Measurements from ENCODE around the gene SLX9.
"Not testable (repeated sequence)": the region's sequence is repeated elsewhere in the genome, so short reads cannot be mapped to it uniquely, and the experiment has no call there.

Gene SLX9

GRCh38 chr21:44965251-44966022 is 25.6 kb downstream of the SLX9 start:
- no peak for DNase-seq

GRCh38 chr21:44966135-44967081 is 26.6 kb downstream of the SLX9 start:
- no peak for DNase-seq

DNA sequence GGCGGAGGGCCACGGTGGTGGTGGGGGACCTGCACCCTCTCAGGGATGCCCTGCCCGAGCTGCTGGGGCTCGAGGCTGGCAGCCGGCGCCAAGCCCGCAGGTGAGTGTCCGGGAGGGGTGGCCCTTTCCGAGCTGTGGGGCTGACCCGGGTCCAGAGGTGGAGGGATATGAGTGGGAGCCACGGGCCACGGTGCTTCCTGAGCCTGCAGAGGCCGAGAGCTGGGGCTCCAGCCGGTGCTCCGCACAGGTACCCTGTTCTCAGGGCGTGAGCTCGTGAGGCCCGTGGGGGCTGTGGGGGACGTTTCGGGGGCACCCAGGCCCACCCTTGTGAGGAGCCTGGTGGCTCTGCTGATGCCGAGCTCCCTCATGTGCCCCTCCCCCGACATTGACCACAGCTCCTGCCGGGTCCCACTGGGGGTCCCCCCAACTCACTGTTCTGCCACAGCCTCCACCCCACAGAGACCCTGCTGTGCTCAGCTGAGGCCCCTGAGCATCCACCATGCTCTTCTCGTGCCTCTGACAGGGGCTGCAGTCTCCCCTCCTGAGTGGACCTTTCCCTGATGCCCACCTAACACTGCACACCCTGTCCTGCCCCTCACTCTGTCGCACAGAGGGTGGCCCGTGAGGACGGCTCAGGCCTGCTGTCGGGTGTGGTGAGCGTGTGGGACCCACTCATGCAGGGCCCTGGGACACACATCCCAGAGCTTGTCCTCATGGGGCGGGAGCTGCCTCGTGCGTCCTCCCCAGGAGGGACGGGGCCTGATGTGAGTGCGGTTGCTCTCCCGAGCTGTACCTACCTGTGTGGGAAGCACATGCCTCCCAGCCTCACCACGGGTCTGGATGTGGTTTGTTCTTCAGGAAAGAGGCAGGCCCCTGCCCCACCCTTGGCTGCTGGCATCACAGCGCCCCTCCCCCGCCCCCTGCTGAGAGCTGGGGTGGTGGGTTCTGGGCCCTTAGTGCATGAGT is 27.5 kb downstream of the SLX9 start:
- no peak for DNase-seq

- no peak for DNase-seq
Observed at GRCh38 chr21:44969066-44969670, 29.3 kb downstream of the SLX9 start.

DNA sequence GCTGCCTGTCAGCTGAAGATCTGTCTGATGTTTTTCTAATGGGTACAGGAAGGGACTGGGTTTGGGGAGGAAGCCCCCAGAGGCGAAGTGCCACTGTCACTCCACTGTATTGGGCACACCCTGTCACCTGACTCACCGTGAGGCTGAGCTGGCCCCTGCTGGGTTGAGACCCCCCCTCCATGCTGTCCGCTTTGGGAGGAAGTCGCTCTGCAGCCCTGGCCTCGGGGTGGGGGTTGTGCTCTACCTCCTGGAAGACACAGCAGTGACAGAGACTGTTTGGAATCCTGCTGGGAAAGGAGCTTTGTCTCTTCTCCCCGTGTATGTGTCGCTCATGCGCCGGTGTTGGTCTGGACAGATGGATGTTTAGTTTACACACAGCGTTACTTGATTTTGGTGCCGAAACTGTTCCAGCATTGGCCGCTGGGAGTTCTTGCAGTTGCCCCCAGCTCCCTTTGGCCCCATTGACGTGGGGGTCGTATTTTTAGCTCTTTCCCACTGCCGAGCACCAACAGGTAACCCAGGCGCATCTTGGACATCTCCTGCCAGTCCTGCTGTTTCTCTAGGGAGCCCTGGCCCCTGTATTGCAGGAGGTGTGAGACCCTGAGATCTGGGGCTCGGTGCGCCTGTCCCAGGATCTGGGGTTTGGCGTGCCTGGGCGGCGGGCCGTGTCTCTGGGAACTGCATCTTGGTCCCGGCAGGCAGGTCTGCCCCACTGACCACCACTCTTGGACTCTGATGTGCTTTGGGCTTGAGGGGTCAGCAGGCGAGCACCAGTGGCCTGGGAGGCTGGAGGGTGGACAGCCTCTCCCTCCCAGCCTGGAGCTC is 30.3 kb downstream of the SLX9 start:
- no peak for DNase-seq

DNA sequence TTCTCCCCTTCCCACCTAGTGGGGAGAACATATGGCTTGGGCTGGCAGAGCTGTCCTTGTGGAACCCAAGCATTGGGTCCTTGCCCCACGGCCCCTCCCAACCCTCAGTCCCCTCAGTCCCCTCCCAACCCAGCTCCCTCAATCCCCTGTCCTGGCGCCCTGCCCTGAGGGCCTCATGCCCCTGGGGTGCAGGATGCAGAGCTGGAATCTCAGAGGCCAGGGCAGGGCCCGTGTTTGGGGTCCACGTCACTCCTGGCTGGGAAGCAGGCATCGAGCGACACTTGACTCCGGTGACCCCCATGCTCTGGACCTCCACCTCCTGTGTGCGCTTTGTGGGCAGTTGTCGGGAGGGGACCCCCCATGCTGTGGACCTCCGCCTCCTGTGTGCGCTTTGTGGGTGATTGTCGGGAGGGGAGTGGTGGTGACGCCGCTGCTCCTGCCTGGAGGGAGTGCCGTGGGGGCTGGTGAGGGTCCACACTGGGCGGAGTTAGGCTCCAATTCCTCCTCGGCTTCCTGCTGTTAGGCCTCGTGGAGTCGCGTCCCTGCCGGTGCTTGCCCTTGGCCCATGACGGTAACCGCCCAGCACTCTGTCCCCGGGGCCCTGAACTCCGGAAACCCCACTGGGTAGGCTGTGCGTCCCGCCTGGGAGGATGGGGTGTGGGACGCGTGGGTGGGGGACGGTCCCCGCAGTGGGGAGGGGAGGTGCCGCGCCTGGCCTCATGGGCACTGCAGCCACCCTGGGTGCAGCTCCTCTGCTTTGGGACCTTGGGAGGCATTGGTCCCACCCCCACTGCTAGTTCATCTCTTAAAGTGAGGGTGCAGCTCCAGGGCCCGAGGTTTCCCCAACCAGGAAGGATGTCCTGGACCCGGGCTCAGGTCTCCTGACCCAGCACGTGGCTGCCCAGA is 31.2 kb downstream of the SLX9 start:
- no peak for DNase-seq

DNA sequence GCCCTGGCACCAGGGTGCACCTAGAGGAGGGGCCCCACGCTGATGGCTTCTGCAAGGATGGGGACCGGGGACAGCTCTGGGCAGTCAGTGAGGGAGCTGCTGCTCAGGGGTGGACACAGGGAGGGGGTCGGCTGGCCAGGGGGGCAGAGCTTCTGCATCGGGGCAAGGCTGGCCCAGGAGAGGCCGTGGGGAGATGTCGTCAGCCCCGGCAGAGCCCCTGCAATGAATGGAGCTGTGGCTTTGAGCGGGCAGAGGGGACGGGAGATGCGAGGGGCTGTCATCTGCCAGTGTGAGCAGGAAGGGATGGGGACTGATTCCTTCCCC is 31.8 kb downstream of the SLX9 start:
- no peak for DNase-seq

DNA sequence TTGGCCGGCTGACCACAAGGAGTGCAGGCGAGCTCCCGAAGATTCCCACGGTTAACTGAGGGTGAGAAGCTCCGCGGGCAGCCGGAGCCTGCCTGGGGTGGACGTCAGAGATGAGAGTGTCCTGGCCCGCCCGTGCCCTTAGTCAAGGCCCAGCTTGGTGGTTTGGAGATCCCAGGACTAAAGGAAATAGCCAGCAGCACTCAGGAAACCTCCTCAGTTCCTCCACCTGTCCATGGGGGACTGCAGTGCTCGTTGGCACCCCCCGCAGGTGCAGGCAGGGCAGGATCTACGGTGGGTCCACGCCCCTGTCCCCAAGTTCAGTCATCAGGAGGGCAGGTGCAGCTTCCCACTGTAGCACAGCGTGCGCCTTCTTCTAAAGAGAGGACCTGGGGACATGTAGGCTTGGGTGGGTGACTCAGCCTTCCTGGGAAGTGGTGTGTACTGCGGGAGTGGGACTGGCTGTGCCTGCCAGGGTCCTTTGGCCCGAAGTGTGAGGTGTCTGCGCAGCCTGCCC is 32.5 kb downstream of the SLX9 start:
- no peak for DNase-seq

DNA sequence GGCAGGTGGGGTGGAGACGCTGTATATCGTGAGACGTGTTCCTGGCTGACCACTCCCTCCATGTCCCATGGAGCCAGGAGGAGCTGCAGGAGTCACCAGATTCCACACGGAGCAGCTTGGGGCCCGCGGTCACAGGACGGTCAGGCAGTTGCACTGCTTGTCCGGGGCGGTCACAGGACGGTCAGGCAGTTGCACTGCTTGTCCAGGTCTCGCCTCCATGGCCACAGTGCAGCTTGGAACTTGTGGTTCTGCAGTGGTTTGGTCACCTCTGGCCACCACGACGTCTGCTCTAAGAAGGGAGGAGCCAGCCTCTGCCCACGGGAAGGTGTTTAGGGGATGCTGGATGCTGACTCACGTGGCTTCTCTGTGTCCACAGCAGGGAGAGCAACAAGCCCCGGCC is 33.0 kb downstream of the SLX9 start:
- DNase-seq: no peak

- DNase-seq: no peak
Observed at GRCh38 chr21:44973598-44973997, 33.8 kb downstream of the SLX9 start.

GRCh38 chr21:44974676-44975075 is 34.8 kb downstream of the SLX9 start:
- DNase-seq: no peak

- DNase-seq: no peak
Observed at GRCh38 chr21:44975720-44976555, 36.1 kb downstream of the SLX9 start.

DNA sequence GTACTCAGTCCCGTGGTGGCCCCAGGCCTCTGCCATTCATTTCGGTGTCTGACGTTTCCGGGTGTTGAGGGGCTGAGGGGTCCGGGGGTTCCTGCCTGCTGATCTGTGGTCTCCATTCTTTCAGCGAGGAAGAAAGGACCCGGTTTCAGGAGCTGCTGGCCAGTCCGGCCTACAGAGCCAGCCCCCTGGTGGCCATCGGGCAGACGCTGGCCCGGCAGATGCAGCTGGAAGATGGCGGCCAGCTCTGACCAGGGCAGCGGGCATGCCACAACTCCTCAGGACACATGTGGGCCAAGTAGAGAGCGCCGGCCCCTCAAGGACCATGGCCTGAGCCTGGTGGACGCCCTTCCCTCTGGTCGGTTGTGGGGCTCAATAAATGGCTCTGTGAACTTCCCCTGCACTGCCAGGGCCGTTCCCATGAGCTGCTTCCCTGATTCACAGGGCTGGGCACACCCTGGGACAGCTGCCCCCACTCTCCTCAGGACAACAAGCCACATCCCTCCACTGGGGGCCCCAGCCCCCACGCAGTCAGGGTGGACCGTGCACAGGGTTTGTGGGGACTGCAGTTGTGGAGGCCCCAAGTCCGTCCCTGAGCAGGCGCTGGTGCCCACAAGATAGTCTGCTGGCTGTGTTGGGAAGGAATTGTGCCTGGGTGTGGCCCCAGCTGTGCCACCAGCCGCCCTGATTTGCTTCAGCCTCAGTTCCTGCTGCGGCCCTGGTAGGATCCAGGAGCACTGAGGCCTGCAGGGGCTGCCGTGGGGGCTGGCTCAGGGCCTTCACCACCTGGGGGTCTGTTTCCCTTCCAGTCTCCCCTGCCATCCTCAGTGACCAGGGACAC is 36.9 kb downstream of the SLX9 start:
- not testable (repeated sequence) for DNase-seq

- DNase-seq: no peak
Observed at GRCh38 chr21:44977616-44978340, 37.9 kb downstream of the SLX9 start.

DNA sequence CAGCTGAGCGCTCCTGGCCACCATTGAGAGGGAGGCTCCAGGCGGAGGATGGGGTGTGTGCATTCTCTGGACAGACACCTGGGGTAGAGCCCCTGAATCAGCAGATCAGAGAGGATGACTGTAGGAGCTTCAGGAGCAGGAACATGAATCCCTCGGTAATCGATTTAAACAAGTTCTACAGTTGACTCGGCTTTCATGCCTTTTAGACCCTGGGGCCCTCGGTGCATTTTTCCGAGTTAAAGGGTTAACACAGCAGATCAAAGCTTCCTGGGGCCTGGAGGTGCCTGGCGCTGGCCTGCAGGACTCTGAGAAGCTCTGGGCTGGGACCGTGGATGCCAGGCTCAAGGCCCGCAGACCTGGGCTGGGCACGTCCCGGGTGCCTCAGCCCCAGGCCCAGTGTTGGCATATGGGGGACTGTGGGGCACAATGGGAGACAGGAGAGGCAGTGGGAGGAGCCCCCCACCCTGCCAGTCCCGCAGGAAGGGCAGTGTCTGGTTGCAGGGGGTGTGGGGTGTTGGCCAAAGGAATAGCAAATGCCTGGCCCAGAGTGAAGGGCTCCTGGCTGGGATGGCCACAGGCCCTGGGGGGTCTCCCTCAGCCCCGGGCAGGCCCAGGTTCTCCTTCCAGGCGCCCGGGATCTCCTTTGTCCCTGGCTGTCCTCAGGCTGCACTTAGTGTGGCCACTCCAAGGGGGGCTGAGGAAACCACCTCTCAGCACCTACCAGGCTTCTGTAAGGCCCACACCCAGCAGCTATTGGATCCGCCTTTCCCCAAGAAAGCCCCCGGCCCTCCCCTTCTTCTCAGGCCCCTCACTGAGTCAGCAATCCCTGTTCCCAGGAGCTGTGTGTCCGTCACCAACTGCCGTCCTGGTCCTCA is 40.1 kb downstream of the SLX9 start:
- no peak for DNase-seq
